Activated naive CD4-positive, alpha-beta T cell treated with Interleukin-2 at 50 U/mL for 16 hours (primary cell): ENCODE results near the gene TMEM263.
A peak's percentile ranks its signal among the peaks of the same experiment; 100 is the strongest.

Experiments used
- DNase-seq: peaks from one replicate; pipeline ENCODE4 v3.0.0-alpha.2; 2020

TMEM263 gene

DNA sequence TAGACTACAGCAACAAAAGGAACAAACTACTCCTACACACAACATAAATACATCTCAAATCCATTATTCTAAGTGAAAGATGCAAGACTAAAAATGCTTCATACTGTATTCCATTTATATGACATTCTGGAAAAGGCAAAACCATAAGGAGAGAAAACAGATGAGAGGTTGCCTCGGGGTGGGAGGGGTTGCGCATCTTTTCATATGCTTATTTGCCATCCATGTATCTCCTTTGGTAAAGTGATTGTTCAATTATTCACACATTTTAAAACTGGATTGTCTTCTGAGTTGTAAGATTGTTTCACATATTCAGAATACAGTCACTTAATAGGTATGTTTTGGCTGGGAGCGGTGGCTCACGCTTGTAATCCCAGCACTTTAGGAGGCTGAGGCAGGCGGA is 5.1 kb upstream of the TMEM263 start:
- DNase-seq = no peak

DNA sequence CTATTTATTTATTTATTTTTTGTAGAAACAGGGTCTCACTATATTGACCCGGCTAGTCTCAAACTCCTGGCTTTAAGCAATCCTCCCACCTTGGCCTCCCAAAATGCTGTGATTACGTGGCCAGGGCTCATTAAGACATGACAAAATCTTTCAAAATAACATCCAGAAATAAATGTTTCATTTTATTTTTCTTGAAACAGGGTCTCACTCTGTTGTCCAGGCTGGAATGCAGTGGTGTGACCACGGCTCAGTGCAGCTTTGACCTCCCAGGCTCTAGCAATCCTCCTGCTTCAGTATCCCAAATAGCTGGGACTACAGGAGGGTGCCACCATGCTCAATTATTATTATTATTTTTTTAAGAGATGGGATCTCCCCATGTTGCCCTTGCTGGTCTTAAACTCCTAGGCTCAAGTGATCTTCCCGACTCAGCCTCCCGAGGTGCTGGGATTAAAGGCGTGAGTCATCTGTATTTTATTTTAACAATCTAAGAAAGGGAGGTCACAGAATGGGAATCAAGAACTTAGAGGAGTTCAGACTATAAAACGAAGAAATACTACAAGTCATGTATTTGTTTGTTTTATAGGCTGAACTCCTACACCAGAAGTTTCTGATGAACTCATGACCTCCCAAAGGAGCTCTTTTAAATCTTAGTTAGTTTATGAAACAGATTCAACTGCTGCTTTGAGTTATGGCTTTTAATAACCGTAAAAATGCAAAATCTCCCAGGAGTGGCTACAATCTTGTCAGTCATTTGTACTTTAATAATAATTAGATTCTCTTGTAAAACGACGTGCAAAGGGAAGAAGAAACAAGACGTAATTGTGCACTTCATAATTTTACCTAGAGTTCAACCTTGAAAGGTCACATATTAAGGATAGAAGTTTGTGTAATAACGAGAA is 2.1 kb upstream of the TMEM263 start:
- no peak for DNase-seq

DNA sequence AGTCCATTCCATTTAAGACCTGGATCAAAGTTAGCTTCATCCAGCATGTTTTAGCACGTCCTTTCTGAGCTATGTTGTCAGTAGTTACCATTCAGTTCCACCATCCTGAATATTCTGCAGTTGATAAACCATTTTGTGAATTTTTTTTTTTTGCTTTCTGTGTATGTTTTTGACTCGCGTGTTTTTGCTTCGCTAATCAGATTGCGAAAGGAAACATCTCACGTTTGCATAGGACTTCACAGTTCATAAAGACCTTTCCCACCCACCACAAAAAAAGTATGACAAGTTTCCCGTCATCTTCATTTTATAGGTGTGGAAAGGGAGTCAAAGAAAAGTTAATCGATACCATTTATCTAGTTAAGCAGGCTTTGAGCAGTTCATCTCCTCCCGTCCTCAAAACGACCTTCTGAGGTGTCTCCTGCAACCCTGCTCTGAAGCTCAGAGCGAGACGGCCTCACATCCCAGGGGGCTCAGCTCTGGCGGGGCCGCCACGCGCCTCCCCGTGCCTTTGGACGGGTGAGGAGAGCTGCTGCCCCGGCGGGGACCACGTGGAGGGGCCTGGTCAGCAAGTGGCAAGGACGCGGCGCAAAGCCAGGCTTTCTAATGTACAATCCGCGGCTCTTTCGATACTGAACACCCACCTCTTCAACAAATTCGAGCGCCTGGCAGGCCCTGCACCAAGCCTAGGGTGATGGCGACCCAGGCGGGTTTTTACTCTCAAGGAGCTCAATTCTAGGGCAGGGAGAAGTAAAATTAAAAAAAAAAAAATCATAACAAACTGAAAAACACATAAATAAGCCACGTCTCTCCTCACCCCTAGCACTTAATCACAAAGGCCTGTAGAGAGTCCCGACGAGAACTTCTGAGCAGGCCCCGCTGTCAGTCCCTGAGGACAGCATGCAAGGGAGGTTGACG is 988 bp upstream of the TMEM263 start:
- no peak for DNase-seq

DNA sequence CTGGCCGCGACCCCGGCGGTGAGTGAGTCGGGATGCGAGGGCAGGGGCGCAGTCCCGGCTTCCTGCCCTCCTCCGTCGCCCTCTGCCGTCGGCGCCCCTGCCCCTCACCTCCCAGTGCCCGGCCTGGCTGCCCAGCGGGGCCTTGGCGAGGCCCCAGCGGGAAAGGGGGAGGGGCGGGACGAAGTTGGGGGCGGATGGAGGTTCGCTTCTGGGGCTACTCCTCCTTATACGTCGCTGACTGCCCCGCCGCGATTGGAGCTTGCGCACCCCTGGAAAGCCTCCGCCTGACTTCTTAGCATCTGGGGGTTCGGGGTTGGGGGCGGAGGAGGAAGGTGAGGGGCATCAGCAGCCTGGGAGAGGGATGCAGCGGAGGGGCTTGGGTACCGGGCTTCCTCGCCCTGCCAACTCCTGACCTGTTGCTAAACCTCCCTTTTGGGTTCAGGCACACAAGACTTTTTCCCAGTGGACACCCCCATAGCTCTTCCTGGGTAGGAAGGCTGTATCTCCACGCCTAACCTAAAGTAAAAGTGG is 406 bp downstream of the TMEM263 start:
- DNase-seq = peak; percentile 67

DNA sequence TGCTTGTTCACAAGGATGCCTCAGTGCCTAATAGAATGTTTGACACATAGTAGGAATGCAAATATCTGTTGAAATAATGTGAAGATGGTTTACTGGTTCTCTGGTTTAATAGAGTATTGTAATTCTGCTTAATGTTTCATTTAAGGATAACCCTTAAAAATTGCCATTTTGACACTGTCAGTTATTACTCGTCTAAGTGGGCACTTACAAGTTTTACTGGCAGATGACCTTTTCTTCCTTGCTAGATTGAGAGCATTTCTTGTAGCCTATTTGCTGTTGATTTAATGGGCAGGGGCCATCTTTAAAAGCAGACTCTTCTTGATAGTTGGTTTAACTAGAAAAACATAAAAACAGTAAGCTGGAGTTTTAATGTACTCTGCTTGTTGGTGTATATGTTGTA is 1.9 kb downstream of the TMEM263 start:
- no peak for DNase-seq

DNA sequence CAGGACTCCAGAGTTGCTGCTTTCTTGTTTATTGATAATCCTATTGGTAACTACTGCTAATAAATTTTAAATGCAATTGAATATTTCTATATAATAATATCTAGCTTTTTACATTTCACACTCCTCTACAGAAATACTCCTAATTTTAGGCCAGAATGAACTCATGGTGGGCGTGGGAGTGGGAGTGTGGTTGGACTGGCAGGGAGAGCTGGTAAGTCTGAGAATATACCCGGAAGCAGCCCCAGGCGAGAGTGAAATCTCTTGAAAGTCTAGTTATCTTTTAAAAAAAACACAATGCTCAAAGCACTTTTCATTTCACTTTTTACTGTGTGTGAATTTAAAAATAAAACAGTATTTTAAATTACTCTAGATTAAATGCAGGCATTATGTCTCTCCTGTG is 4.7 kb downstream of the TMEM263 start:
- no peak for DNase-seq

DNA sequence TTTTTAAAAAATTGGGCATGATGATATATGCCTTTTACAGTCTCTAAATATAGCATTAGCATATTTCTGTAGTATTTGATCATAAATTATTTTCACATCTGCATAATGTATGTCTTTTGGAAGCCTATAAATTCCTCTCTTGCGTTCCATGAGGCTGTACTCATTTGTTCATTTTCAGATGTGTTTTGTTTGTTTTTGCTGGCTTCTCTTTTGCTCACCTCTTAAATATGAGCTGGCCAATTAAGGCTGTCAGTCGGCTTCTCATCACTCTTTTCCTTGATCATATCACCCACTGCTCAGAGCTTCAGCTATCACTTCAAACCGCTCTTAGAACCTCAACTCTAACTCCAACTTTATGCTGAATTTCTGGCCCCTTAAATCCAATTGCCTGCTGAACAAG is 6.6 kb downstream of the TMEM263 start:
- no peak for DNase-seq

DNA sequence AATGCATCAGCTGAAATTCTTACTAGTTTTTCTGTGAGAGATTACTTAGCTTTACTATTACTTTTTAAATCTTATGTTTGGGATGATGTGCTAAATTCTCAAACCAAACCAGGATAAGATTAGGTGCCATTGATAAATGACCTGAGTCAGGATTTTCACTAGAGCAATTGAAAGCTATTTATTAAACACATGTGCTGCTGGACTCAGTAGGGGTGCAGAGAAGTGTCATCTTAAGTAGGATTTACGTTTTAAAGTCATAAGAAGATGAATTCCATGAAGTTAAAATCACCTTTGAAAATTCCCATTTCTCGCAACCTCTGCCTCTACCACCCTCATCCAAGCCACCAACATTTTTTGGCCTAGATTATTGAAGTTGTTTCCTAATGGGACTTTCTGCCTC is 8.8 kb downstream of the TMEM263 start:
- DNase-seq = no peak

DNA sequence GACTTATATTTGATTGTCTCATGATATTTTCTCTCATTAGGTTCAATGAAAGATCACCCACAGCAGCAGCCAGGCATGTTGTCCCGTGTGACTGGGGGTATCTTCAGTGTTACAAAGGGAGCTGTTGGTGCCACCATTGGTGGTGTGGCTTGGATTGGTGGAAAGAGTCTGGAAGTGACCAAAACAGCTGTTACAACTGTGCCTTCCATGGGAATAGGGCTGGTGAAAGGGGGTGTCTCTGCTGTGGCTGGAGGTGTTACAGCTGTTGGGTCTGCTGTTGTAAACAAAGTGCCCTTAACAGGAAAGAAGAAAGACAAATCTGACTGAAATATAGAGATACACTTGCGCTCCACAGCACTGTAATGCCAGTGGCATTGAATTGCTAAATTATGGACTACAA is 15.4 kb downstream of the TMEM263 start:
- no peak for DNase-seq

DNA sequence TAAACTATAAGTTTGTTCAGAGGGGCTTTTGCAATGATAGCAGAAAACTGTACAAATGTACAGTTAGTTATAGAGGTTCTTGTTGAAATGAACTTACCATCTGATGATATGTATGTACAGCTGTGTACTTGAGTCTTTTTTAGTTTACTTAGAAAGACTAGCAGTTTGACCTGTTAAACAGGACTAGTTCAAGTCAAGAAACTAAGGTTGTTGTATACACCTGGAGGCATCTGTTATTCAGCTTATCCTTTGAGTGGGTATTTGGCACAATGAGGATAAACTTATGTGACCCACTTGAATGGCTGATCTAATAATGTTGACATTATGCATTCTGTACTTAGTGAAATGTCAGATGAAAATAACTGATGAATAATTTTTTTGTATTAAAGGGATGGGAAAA is 17.8 kb downstream of the TMEM263 start:
- no peak for DNase-seq

DNA sequence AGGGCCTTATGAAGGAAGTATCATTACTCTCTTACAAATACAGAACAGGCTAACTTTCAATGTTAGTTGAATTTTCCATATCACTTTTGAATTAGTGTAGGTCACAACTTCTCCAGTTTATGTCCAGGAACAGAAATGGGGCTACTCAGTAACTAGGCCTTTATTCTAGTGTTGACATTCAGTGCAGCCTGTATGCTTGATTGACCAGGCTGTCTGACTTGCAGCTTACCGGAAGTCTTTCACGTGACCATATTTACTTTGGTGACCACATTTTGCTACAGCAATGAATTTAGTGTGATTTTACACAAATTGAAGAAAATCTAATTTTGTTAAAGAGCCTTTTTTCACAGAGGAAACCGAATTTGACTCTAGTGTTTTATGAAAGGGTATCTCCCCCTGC is 18.8 kb downstream of the TMEM263 start:
- no peak for DNase-seq

DNA sequence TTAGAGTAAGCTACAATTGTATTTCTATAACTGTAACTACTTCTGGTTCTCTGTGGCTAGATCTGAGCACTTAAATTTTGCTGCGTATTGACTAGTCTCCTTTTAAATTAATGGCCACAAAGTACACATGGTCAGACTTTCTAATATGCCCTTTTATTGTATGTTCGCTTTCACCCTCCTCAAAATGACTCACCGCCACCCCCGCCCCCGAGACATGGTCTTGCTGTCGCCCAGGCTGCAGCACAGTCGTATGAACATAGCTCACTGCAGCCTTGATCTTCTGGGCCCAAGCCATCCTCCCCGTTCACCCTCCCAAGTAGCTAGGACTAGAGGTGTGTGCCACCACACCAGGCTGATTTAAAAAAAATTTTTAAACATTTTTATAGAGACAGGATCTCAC is 19.4 kb downstream of the TMEM263 start:
- DNase-seq = no peak

DNA sequence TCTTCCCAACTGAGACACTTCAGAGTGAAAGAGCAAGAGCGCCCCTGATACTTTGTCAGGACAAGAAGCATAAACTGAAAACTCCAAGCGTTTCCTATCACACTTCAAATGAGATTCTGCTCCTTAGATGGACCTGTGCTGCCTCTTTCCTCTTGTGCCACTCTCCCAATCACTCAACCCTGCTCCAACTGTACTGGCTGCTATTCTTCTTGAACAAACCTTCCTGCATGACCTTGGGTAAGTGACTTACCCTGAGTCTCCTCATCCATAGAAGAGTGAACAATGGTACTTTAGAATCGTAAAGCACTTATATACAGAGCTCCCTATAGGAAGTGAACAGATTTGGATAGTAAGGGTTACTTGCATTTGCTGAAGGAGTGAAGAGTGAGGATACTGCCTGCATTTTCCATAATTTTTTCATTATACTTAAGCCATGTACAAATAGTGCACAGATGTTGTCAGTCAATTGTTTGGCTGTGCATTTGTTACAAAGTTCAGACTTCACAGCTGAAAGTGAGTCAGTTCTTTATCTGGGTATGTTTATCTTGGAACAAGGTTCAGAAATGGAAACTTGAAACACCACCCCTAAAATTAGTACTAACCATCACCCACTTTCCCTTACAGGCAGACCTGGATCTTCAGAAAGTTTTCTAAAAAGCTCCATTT is 20.4 kb downstream of the TMEM263 start:
- no peak for DNase-seq

DNA sequence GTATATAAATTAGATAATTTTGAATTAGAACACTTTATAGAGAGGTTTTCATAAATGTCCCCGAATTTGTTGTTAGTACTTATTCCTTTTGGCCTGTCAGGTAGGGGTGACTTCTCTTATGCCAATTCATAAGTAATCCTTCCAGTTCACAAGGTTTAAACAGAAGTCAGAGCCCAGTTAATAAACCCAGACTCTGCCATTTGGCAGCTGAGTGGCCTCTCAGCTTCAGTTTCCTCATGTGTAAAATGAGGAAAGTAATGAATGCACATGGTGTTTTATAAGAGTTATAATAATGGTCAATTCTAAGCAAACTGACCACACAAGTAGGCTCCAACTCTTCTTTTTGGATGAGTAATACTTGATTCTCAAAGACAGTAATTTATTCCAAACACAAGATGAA is 21.0 kb downstream of the TMEM263 start:
- no peak for DNase-seq

DNA sequence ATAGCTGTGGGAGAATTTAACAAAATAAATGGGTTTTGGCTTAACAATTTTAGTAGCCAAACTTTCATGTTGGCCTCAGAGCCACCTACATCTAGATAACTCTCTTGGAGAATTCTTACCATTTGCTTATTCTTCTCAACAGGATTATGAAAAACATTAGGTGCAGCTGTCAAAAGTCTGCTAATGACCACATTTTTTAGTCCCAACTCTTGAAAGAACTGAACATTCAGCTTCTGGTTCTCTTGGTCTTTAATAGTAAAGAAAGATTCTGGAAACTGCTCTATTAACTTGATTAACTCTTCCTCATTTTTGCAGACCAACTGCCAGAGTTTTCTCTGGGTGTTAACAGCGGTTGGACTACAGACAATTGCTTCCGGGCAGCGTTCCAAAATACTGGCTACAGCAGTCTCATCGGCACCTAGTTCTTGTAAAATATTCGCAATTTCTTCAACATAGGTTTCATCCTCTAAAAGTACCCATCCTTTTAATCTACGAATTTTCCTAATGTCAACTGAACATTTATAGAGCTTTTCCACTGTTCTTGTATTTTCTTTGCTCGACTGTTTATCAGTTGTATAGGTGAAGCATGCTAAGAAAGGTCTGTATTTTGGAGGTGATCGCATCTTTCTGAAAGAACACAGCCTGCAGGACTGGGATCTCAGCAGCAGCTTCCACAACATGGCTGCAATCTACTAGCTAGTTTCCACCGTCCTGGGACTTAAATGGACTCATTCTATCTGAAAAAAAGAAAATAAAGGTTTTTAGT is 22.5 kb downstream of the TMEM263 start:
- DNase-seq = no peak

DNA sequence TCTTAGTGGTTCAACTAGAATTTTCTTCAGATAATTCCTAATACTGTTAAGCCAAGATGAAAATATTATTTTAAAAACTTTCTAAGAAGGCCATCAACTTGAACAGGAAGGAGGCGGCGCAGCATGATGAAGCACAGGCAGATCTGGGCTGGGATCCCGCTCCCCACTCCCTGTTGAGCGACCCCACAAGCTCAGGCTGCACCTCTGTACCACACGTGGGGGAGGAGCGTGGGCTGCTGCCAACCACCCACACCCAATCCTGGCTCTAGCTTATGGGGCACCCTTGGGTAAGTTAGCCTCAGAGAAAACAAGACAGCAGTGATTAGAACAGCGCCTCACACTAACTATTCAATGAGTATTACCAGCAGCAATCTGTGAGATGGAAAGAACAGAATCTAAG is 25.2 kb downstream of the TMEM263 start:
- no peak for DNase-seq

DNA sequence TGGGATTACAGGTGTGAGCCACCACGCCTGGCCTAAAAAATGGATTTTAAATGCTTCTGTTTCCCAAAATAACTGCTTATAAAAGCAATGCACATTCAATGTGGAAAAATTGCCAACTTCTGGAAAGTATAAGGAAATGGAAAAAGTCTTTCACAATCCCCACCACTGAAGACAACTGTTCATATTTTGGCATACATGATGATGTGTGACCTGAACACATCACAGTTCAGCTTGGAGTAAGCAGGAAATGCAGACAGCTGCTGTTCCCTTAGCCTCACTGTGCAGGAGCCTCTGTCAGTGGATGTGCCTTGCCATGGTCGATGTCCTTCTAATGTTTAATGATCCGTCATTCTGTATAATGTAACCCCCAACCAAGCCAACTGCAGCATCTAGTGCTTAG is 26.1 kb downstream of the TMEM263 start:
- DNase-seq = no peak

DNA sequence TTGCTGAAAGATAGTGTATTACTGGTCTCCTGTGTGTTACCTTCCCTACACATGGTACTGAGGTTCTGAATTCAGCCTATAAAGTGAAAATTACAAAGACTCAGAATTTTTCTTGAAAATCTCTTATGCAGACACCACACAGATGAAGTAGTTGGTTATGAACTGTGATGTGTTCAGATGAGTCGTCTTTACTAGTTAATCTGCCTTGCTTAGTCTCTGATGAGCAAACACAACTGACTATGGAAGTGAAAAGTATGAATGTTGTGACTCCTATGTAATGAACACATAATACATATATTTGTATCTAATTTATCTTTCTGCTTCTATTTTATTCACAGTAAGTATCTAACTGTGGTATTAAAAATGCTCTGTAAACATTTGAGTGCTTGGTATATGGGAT is 26.5 kb downstream of the TMEM263 start:
- no peak for DNase-seq

DNA sequence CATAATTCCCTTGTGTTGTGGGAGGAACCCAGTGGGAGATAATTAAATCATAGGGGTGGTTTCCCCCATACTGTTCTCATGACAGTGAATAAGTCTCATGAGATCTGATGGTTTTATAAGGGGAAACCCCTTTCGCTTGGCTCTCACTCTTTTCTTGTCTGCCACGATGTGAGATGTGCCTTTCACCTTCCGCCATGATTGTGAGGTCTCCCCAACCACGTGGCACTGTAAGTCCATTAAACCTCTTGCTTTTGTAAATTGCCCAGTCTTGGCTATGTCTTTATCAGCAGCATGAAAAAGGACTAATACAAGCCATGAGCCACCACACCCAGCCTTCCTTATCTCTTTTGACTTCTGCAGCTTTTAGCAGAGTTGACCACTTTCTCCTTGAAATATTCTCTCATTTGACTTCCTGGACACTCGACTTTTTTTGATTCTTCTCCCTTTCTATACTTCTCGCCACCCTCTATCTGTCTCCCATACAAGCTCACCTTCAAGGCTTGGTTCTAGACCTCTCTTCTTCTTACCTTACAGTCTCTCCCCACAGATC is 29.0 kb downstream of the TMEM263 start:
- DNase-seq = no peak

DNA sequence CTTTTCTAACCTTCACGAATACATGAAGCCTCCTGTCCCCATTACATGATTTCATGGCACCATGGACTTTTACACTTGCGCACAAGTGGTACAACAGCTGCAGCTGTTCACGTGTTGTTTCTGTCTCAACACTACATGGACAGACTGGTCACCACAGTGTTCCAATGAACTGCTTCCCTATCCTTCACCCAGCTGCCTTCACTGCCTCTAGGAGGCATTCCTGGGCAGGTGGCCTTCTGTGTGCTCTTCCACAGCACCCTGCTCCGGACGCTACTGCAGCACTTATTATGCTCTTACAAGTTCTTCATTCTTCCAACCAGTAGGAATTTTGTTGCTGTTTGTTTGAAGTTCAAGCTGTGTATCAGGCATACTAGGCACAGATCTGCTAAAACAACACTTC is 29.8 kb downstream of the TMEM263 start:
- DNase-seq = no peak

DNA sequence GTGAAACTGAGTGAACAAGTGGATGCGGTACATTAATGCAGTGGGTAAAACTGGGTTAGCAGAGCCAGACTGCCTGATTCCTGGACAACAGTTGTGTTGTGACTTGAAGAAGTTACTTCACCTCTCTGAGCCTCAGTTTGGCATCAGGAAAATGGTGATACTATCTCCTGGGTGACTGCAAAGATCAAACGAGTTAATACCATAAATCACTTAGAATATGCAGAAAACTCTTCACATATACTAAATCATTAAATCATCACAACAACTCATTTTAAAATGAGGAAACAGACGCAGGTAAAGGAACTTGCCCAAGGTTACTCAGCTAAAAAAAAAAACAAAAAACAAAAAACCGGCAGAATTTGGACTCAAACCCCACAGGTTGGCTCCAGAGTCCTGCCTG is 30.4 kb downstream of the TMEM263 start:
- no peak for DNase-seq
